ENCODE measurements around the gene TICAM2.
A peak's percentile ranks its signal among the peaks of the same experiment; 100 is the strongest.
"Not testable (repeated sequence)": the region's sequence is repeated elsewhere in the genome, so short reads cannot be mapped to it uniquely, and the experiment has no call there.

Gene TICAM2

GRCh38 chr5:115601701-115602590 is at the start of gene TICAM2:
Gene TICAM2, minus strand, starts transcription at chr5:115602479. Its CDS starts 21,223 bp downstream, at chr5:115581256.
- H3K36me3 ChIP-seq (replicated peaks): no peaks in the 10 kb centered on the region
- in situ Hi-C loops (cut with MboI; ENCODE audit: low sequenced_read_pairs): no loop called here
- peaks cover 6% of the 10 kb centered on the region; the same call in 1 of the 2 replicates for H3K4me1 ChIP-seq
- peak within 1 kb of the TSS; percentile 29 for H3K4me3 ChIP-seq
- H3K9me3 ChIP-seq: no peaks in the 10 kb centered on the region
- peak in 1 of 2 experiments; percentile 55 for DNase-seq (ENCODE audit: low spot score in 2 of 2)
- no peaks in the 10 kb centered on the region for H3K27me3 ChIP-seq (ENCODE audit: low read depth)

- no peak overlapping the region for H3K4me3 ChIP-seq
- 0 out of 2 replicates have a peak, but pooled peaks cover 3% of the 10 kb centered on the region for H3K27me3 ChIP-seq (ENCODE audit: low read depth)
- peaks cover 6% of the 10 kb centered on the region; the same call in 1 of the 2 replicates for H3K4me1 ChIP-seq
- H3K9me3 ChIP-seq: no peaks in the 10 kb centered on the region
- in situ Hi-C loops (cut with MboI; ENCODE audit: low sequenced_read_pairs): no loop called here
- no peak for DNase-seq (ENCODE audit: low spot score in 2 of 2)
- H3K36me3 ChIP-seq (replicated peaks): no peaks in the 10 kb centered on the region
Observed at GRCh38 chr5:115649541-115649940, 47.3 kb upstream of the TICAM2 start.

GRCh38 chr5:115648056-115648455 is 45.8 kb upstream of the TICAM2 start:
- H3K27me3 ChIP-seq (ENCODE audit: low read depth): 0 out of 2 replicates have a peak, but pooled peaks cover 3% of the 10 kb centered on the region
- no peak for DNase-seq (ENCODE audit: low spot score in 2 of 2)
- in situ Hi-C loops (cut with MboI; ENCODE audit: low sequenced_read_pairs): no loop called here
- no peaks in the 10 kb centered on the region for H3K9me3 ChIP-seq
- H3K4me3 ChIP-seq: no peak overlapping the region
- H3K4me1 ChIP-seq: peaks cover 6% of the 10 kb centered on the region; the same call in 1 of the 2 replicates
- H3K36me3 ChIP-seq (replicated peaks): no peaks in the 10 kb centered on the region

- H3K27me3 ChIP-seq (ENCODE audit: low read depth); DNase-seq (ENCODE audit: low spot score in 2 of 2); H3K9me3 ChIP-seq; H3K36me3 ChIP-seq (replicated peaks); in situ Hi-C loops (cut with MboI; ENCODE audit: low sequenced_read_pairs); H3K4me3 ChIP-seq; H3K4me1 ChIP-seq: not testable (repeated sequence)
Observed at GRCh38 chr5:115645386-115645785, 43.1 kb upstream of the TICAM2 start.

GRCh38 chr5:115644046-115644445 is 41.8 kb upstream of the TICAM2 start:
- Histone ChIP-seq H3K27me3 (ENCODE audit: low read depth) (peaks cover 9% of the 10 kb centered on the region), H3K4me1 (peaks cover 6% of the 10 kb centered on the region; the same call in 1 of the 2 replicates), H3K36me3 (replicated peaks) (no peaks in the 10 kb centered on the region), H3K9me3 (no peaks in the 10 kb centered on the region), H3K4me3 (no peak overlapping the region)
- no peak for DNase-seq (ENCODE audit: low spot score in 2 of 2)
- in situ Hi-C loops (cut with MboI; ENCODE audit: low sequenced_read_pairs): no loop called here

GRCh38 chr5:115641948-115642347 is 39.7 kb upstream of the TICAM2 start:
- DNase-seq (ENCODE audit: low spot score in 2 of 2): no peak
- Histone ChIP-seq H3K36me3 (replicated peaks) (no peaks in the 10 kb centered on the region), H3K4me3 (no peak overlapping the region), H3K9me3 (no peaks in the 10 kb centered on the region), H3K4me1 (no peaks in the 10 kb centered on the region), H3K27me3 (ENCODE audit: low read depth) (peaks cover 14% of the 10 kb centered on the region)
- in situ Hi-C loops (cut with MboI; ENCODE audit: low sequenced_read_pairs): no loop called here

GRCh38 chr5:115640274-115640673 is 38.0 kb upstream of the TICAM2 start:
- H3K36me3 ChIP-seq (replicated peaks): no peaks in the 10 kb centered on the region
- H3K9me3 ChIP-seq: no peaks in the 10 kb centered on the region
- no peak for DNase-seq (ENCODE audit: low spot score in 2 of 2)
- no peak overlapping the region for H3K4me3 ChIP-seq
- H3K27me3 ChIP-seq (ENCODE audit: low read depth): peaks cover 14% of the 10 kb centered on the region
- in situ Hi-C loops (cut with MboI; ENCODE audit: low sequenced_read_pairs): no loop called here
- no peaks in the 10 kb centered on the region for H3K4me1 ChIP-seq

GRCh38 chr5:115639377-115639776 is 37.1 kb upstream of the TICAM2 start:
- no peaks in the 10 kb centered on the region for H3K9me3 ChIP-seq

GRCh38 chr5:115637507-115637906 is 35.2 kb upstream of the TICAM2 start:
- Histone ChIP-seq H3K4me3 (no peak overlapping the region), H3K36me3 (replicated peaks) (no peaks in the 10 kb centered on the region), H3K27me3 (ENCODE audit: low read depth) (peaks cover 14% of the 10 kb centered on the region), H3K4me1 (peaks cover 4% of the 10 kb centered on the region; the same call in 1 of the 2 replicates), H3K9me3 (no peaks in the 10 kb centered on the region)
- DNase-seq (ENCODE audit: low spot score in 2 of 2): no peak
- in situ Hi-C loops (cut with MboI; ENCODE audit: low sequenced_read_pairs): no loop called here

More at GRCh38 chr5:115639377-115639776, 37.1 kb upstream of the TICAM2 start:
- in situ Hi-C loops (cut with MboI; ENCODE audit: low sequenced_read_pairs): no loop called here
- H3K4me1 ChIP-seq: peaks cover 2% of the 10 kb centered on the region; the same call in 1 of the 2 replicates
- no peaks in the 10 kb centered on the region for H3K36me3 ChIP-seq (replicated peaks)
- DNase-seq (ENCODE audit: low spot score in 2 of 2): no peak
- H3K27me3 ChIP-seq (ENCODE audit: low read depth): peaks cover 14% of the 10 kb centered on the region
- H3K4me3 ChIP-seq: no peak overlapping the region

GRCh38 chr5:115636008-115636407 is 33.7 kb upstream of the TICAM2 start:
- no peaks in the 10 kb centered on the region for H3K9me3 ChIP-seq
- H3K4me1 ChIP-seq: peaks cover 4% of the 10 kb centered on the region; the same call in 1 of the 2 replicates
- in situ Hi-C loops (cut with MboI; ENCODE audit: low sequenced_read_pairs): no loop called here
- no peak overlapping the region for H3K4me3 ChIP-seq
- no peaks in the 10 kb centered on the region for H3K36me3 ChIP-seq (replicated peaks)
- no peak for DNase-seq (ENCODE audit: low spot score in 2 of 2)
- H3K27me3 ChIP-seq (ENCODE audit: low read depth): peaks cover 8% of the 10 kb centered on the region; the same call in 1 of the 2 replicates

GRCh38 chr5:115634343-115635132 is 32.3 kb upstream of the TICAM2 start:
- peaks cover 4% of the 10 kb centered on the region; the same call in 1 of the 2 replicates for H3K4me1 ChIP-seq
- H3K36me3 ChIP-seq (replicated peaks): no peaks in the 10 kb centered on the region
- peak; percentile 90 to 94 for DNase-seq (ENCODE audit: low spot score in 2 of 2)
- H3K4me3 ChIP-seq: no peak overlapping the region
- H3K9me3 ChIP-seq: no peaks in the 10 kb centered on the region
- H3K27me3 ChIP-seq (ENCODE audit: low read depth): peaks cover 8% of the 10 kb centered on the region; the same call in 1 of the 2 replicates
- in situ Hi-C loops (cut with MboI; ENCODE audit: low sequenced_read_pairs): no loop called here

GRCh38 chr5:115629903-115630302 is 27.6 kb upstream of the TICAM2 start:
- Histone ChIP-seq H3K9me3 (no peaks in the 10 kb centered on the region), H3K4me1 (peaks cover 4% of the 10 kb centered on the region; the same call in 1 of the 2 replicates), H3K27me3 (ENCODE audit: low read depth) (no peaks in the 10 kb centered on the region), H3K4me3 (no peak overlapping the region), H3K36me3 (replicated peaks) (no peaks in the 10 kb centered on the region; the same call in 1 of the 2 replicates)
- DNase-seq (ENCODE audit: low spot score in 2 of 2): no peak
- in situ Hi-C loops (cut with MboI; ENCODE audit: low sequenced_read_pairs): loop anchor here (10.0 kb wide), 1 partner anchor 445 kb away; no protein-coding TSS in a partner anchor

- no peak for DNase-seq (ENCODE audit: low spot score in 2 of 2)
- Histone ChIP-seq H3K27me3 (ENCODE audit: low read depth) (no peaks in the 10 kb centered on the region), H3K4me3 (no peak overlapping the region)
Observed at GRCh38 chr5:115627295-115627865, 25.1 kb upstream of the TICAM2 start.

More at GRCh38 chr5:115627295-115627865, 25.1 kb upstream of the TICAM2 start:
- in situ Hi-C loops (cut with MboI; ENCODE audit: low sequenced_read_pairs): loop anchor here (10.0 kb wide), 1 partner anchor 447 kb away; no protein-coding TSS in a partner anchor
- Histone ChIP-seq H3K9me3 (no peaks in the 10 kb centered on the region), H3K4me1 (peaks cover 8% of the 10 kb centered on the region), H3K36me3 (replicated peaks) (no peaks in the 10 kb centered on the region; the same call in 1 of the 2 replicates)
